Inferior parietal cortex (tissue), 1 donor: ENCODE measurements around the gene EPHA6.
"Not testable (repeated sequence)": the region's sequence is repeated elsewhere in the genome, so short reads cannot be mapped to it uniquely, and the experiment has no call there.

Experiments used
- DNase-seq: peaks from one replicate; pipeline ENCODE4 v3.0.0-alpha.2; 2016; ENCODE audit errors: extremely low spot score

Gene EPHA6

DNA sequence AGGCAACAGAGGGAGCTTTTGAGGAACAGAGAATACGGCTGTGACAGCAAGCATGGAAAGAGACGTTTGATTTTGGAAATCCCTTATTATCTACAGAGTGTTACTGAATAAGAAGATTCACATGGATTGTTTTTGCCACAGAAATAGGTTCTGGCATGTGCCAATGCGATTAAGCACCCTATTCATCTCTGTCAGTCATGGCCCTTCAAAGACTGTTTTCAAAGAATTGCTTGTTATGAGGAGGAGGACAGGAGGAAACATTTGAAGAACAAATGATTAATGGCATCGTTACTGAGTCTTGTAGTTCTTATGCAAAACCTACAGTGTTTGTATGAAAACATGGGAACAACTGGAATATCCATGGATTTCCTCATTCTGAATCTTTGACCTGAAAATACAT lies 86.2 kb downstream of the EPHA6 start:
- no peak for DNase-seq

DNA sequence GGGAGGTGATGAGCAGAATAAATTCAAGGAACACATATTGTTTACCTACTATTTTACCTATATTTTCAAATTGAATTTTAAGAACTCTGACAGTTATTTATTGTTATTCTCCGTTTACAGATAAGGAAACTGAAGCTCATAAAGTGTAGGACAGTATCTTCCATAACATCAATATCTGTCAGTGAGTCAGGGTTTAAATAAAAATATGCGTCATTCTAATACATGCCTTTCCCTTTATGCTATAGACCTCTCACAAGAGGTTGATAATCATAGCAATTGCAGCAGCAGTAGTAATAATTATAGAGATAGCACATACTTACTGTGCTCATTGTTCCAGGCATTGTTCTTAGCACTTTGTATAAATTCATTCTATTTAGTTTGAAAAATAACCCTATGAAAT lies 101.1 kb downstream of the EPHA6 start:
- no peak for DNase-seq

DNA sequence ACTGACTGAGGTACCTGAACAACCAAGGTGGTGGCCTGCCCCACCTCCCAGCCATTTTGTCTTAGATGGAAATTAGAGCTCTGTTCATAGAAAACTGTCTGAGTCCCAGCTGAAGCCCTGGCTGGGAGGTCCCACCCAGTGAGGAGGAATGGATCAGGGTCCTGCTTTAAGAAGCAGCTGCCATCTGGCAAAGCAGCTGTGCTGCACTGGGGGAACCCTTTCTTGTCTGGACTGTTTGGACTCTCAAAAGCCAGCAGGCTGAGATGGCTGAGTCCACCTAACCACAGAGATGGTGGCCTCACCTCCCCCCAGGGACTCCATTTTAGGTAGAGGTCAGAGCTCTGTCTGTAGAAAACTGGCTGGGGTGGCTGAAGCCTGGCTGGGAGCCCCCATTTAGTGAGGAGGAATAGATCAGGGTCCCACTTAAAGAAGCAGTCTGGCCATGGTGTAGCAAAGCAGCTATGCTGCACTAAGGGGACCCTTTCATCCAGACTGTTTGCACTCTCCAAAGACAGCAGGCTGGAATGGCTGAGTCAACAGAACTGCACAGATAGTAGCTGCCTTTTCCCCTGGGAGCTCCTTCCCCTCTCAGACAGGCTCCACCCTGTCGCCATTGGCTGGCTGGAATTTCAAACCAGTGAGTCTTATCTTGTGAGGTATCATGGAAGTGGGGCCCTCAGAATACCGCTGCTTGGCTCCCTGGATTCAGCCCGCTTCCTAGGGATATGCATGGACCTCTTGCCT lies 116.9 kb downstream of the EPHA6 start:
- DNase-seq, result no peak

- not testable (repeated sequence) for DNase-seq
These were observed 127.7 kb downstream of the EPHA6 start for GRCh38 chr3:96942131-96942530.

GRCh38 chr3:96958856-96959255 lies 144.5 kb downstream of the EPHA6 start:
- DNase-seq, result no peak

DNA sequence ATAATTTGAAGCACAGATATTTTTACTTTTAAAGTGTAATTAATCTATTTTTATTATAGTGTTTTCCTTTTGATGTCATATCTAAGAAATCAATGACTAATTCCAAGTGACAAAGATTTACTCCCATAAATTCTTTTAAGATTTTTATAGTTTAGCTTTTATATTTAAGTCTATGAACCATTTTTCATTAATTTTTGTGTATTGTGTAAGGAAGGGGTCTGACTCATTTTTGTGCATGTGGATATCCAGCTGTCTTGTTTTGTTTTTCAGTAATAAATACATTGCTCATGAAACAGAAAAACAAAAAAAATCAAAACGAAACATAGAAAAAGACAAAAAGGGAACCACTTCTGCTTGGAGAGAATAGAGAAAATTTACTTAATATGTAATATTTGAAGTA lies 145.1 kb downstream of the EPHA6 start:
- no peak for DNase-seq

DNA sequence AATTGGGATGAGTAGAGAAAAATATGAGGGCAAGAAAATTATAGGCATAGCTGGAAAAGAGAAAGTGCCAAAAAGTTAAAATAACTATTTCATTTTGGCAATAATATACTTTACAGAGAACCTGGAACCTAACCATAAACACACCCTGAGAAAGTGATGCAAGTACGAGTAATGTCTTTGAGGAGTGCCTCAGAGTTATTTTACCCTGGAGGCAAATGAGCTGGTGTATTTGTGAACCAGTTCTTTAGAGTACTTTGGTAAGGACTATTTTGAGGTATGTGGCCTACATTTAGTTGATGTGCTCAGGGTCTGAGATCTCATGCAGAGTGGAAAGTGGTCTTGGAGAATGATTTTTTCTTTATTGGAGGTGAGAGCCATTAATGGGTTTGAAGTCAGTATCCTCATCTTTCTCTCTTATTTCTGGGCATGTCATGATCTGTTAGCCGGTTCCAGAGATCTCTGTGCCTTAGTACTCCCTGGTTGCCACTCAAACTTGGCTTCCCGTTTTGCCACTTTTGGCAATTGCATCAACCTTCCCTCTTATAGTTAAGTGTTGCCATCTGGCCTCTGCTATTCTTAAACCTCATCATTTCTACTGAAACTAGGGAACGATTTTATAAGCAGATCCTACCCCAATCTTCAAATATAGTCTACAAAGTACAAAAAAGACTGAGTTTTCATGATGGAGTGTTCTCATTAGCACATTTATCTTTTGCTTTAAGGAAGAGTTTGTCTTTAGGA lies 145.7 kb downstream of the EPHA6 start:
- DNase-seq, result peak; percentile 39

GRCh38 chr3:96960661-96961330 lies 146.4 kb downstream of the EPHA6 start:
- DNase-seq, result no peak

DNA sequence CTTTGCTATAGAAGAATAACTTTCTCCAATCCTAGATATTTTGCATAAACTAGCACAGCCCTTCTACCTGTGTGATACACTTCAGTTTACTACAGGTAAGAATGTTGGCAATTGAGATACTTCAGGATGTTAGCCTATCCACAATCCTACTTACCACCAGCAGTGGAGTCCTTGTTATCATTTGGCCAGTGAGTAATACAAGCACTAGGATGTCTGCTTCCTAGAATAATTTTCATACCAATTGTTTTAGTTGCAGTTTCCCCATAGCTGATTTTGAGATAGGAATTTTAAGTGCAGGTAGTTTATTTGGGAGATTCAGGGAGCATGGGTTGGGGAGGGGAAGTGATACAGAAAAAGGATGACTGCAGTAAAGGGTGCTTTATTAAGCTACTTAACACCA lies 147.2 kb downstream of the EPHA6 start:
- no peak for DNase-seq

DNA sequence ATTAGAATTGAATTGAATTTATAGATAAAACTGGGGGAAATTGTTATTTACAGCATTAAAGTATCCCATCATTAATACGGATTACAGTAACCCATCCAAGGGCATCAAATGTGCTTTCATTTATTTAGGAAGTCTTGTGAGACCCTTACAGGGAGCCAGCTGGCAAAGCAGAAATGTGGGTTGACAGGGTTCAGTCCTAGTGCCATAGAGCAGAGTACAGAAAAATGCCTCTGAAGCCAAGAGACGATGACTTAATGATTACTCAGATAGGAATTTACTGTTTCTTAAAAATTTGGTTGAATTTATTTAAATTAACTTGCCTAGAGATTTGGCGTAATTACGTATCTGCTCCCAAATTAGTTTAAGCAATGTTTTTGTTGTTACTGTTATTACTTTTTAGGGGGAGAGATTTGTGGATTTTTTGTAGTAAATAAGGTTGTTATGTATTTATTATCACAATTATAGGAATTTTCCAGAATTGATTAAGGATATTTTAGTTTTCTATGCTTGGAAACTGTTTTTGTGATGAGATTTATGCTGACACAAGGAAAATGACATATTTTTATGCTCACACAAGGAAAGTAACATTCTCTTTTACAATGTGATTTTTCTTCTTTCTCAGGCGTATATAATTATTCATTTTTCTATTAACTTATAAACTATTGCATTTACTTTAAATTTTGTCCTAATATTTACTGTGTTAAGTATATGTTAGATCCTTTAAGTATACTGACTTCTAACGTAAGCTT lies 152.0 kb downstream of the EPHA6 start:
- no peak for DNase-seq

GRCh38 chr3:96970211-96970610 lies 155.8 kb downstream of the EPHA6 start:
- no peak for DNase-seq

DNA sequence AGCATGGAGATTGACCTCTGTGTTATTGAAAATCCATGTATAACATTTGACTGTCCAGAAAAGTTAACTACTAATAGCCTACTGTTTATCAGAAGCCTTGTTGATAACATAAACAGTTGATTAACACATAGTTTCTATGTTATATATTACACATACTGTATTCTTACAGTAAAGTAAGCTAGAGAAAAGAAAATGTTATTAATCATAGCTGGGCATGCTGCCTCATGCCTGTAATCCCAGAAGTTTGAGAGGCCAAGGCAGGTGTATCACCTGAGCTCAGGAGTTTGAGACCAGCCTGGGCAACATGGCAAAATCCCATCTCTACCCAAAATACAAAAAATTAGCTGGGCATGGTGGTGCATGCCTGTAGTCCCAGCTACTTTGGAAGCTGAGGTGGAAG lies 163.3 kb downstream of the EPHA6 start:
- no peak for DNase-seq

DNA sequence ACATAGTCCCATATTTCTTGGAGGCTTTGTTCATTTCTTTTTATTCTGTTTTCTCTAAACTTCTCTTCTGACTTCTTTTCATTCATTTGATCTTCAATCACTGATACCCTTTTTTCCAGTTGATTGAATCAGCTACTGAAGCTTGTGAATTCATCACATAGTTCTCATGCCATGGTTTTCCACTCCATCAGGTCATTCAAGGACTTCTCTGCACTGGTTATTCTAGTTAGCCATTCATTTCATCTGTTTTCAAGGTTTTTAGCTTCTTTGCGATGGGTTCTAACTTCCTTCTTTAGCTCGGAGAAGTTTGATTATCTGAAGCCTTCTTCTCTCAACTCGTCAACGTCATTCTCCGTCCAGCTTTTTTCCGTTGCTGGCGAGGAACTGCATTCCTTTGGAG lies 169.3 kb downstream of the EPHA6 start:
- not testable (repeated sequence) for DNase-seq

DNA sequence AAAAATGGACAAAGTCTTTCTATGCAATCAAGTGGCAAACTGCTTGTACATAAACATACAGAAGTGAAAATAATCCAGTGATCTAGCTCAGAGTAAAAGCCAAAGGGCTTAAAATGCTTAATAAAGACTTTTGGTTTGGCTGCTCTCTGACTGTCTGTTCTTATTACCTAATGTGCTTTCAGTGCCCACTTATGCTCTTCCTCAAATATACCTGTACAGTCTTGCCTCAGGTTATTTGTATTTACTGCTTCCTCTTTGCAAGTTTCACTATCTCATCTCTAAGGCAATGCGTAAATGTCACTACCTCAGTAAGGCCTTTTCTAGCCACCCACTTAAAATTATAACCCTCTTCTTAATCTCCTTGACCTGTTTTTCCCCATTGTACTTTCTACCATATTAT lies 171.8 kb downstream of the EPHA6 start:
- no peak for DNase-seq

DNA sequence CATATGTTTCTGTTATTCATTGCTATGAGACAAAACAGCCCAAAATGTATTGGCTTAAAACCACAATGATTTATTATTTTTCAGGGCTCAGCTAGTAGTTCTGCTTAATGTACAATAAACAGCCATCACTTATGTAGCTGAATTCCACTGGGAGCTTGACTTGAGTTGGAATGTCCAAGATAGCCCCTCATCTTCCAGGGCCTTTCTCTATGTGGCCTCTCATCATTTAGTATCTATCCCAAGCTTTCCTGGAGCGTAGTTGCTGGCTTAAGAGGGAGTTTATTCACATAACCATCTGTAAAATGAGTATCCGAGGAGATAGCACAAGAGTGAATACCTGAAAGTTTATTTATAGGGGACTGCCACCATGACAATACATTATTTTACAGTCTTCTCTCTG lies 176.8 kb downstream of the EPHA6 start:
- DNase-seq, result no peak

GRCh38 chr3:96991800-96992365 lies 177.5 kb downstream of the EPHA6 start:
- no peak for DNase-seq

- no peak for DNase-seq
These were observed 180.6 kb downstream of the EPHA6 start for GRCh38 chr3:96994988-96995387.

DNA sequence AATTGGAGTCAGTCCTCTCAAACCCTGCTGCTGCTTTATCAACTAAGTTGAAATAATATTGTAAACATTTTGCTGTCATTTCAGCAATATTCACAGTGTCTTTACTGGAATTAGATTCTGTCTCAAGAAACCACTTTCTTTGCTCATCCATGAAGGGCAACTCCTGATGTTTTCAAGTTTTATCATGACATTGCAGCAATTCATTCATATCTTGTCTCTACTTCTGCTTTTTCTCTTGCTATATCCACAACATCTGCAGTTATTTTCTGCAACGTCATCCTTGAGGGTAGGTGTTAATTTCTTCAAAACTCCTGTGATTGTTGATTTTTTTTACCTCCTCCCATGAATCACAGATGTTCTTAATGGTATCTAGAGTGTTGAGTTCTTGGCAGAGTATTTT lies 181.6 kb downstream of the EPHA6 start:
- DNase-seq, result no peak

DNA sequence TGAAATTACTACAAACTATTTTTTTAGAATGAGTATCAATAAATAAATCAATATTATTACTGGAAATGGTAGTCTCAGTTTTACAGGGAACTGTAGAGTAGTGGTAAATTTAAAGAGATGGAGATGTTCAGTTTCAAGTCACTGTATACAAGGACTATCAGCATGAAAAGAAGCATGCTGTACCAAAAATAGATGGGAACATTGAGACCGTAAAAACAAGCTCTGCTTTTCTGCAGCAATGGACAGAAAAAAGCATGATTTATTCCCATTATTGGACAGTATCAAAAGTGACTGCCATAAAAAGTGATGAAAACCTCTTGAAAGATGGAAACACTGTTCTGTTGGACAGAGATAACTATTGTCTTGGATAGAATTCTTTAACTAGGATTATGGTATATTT lies 187.2 kb downstream of the EPHA6 start:
- no peak for DNase-seq

- no peak for DNase-seq
These were observed 195.1 kb downstream of the EPHA6 start for GRCh38 chr3:97009427-97010019.

GRCh38 chr3:97010881-97011657 lies 196.7 kb downstream of the EPHA6 start:
- DNase-seq, result no peak
